ENCODE measurements around the gene MYEF2. TPM values are rescaled to one million over a fixed set of nuclear protein-coding genes. Genes with fewer than 3 reads are reported as not detected.

The MYEF2 gene
- total and polyA plus RNA-seq, 2 of the 13 experiments (the other 11 are each of a cell fraction or from before 2014, with no cell fraction given), result 10.3 to 10.5 TPM

DNA sequence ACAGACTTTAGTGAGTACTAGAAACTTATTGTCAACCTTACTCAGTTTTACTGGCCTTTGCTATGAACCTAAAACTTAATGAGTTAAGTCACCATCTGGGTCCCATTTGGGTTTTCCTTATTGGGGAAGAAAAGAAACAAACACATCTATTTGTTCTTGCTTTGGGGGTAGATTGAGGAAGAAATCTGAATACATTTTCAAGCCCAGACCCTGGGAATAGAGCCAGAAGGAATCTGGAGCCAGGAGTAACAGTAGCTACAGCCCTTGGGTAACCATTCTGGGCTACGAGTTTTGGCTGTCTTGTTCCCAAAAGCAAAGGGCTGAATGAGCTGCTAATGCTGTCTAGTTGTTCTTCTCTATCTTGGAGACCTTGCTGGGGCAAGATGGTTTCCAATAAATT is 44.5 kb upstream of the MYEF2 start:
- Histone ChIP-seq H3K4me1 (ENCODE audit: insufficient read depth, low read length) (no peaks in the 10 kb centered on the region), H3K79me2 (ENCODE audit: insufficient read depth, low read length) (no peaks in the 10 kb centered on the region), H3K9me3 (ENCODE audit: low read length) (no peaks in the 10 kb centered on the region), H3K9ac (ENCODE audit: insufficient read depth, low read depth, low read length) (no peak overlapping the region), H3K4me3 (replicated peaks in 1 of 3; ENCODE audit: insufficient read depth in 1 of 3, low read depth in 2 of 3, low read length in 3 of 3) (no peak overlapping the region), H3K27me3 (ENCODE audit: control insufficient read depth in 1 of 2, insufficient read depth in 2 of 2, low read length in 2 of 2) (no peaks in the 10 kb centered on the region), H4K20me1 (ENCODE audit: insufficient read depth, low read length) (no peaks in the 10 kb centered on the region), H3K36me3 (replicated peaks in 1 of 2; ENCODE audit: control insufficient read depth in 1 of 2, insufficient read depth in 2 of 2, low read length in 2 of 2) (no peaks in the 10 kb centered on the region), H3K27ac (ENCODE audit: extremely low read length, insufficient read depth, low read length) (no peak overlapping the region), H3K4me2 (ENCODE audit: low read depth, low read length) (no peak overlapping the region), H2AFZ (ENCODE audit: low read length) (no peak overlapping the region)
- WGBS (ENCODE audit: low lambda C conversion rate), result 0% methylated on average over 1 of the region's 1 CpG
- FAIRE-seq (no peak), DNase-seq (ENCODE audit: low spot score) (no peak), ATAC-seq (no peak)
- BruUV-seq (replicated peaks), result no TSS peak
- CTCF ChIA-PET (ENCODE audit: low intra/inter-chr PET ratio, low total read pairs), result no interaction called here
- intact Hi-C loops (cut with micrococcal nuclease; ENCODE audit: unreplicated experiment), result no loop called here
- POLR2A ChIA-PET, result no interaction called here
- in situ Hi-C loops (cut with HindIII; ENCODE audit: extremely low pct_ligation_motif_present, low pct_unique_long_range_greater_than_20kb), result no loop called here
- no peak for TF ChIP-seq ZNF207 (IDR thresholded peaks at IDR 0.05; ENCODE audit: borderline replicate concordance)
- TF ChIP-seq, protein P1, sequence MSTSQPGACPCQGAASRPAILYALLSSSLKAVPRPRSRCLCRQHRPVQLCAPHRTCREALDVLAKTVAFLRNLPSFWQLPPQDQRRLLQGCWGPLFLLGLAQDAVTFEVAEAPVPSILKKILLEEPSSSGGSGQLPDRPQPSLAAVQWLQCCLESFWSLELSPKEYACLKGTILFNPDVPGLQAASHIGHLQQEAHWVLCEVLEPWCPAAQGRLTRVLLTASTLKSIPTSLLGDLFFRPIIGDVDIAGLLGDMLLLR (CRISPR knock-in tag; IDR thresholded peaks at IDR 0.05), result no peak

DNA sequence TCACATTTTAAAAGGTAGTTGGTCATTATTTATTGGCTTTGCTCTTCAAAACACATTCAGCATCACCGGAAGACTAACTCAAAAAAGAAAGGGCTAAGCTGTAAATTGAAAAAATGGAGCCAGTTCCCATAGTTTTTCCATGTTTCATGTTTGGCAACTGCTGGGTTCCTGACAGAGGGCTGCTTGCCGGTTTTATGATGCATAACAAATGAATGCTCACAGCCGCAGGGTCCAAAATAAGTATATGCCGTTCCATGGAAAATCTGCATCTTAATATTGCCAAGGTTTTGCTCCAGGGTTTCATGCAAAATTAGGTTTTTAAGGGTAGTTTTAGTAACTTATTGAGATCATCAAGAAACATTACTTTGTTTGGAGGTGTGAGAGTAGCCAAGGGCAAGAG is 43.8 kb upstream of the MYEF2 start:
- no peak for FAIRE-seq
- DNase-seq (ENCODE audit: low spot score), result no peak
- no peaks in the 10 kb centered on the region for H3K79me2 ChIP-seq (ENCODE audit: insufficient read depth, low read length)
- H3K9me3 ChIP-seq (ENCODE audit: low read length), result no peaks in the 10 kb centered on the region
- H2AFZ ChIP-seq (ENCODE audit: low read length), result no peak overlapping the region
- CTCF ChIA-PET (ENCODE audit: low intra/inter-chr PET ratio, low total read pairs), result no interaction called here
- no peaks in the 10 kb centered on the region for H4K20me1 ChIP-seq (ENCODE audit: insufficient read depth, low read length)
- in situ Hi-C loops (cut with HindIII; ENCODE audit: extremely low pct_ligation_motif_present, low pct_unique_long_range_greater_than_20kb) (no loop called here), intact Hi-C loops (cut with micrococcal nuclease; ENCODE audit: unreplicated experiment) (no loop called here)
- H3K4me1 ChIP-seq (ENCODE audit: insufficient read depth, low read length), result no peaks in the 10 kb centered on the region
- H3K27me3 ChIP-seq (ENCODE audit: control insufficient read depth in 1 of 2, insufficient read depth in 2 of 2, low read length in 2 of 2), result no peaks in the 10 kb centered on the region
- H3K36me3 ChIP-seq (replicated peaks in 1 of 2; ENCODE audit: control insufficient read depth in 1 of 2, insufficient read depth in 2 of 2, low read length in 2 of 2), result no peaks in the 10 kb centered on the region
- POLR2A ChIA-PET, result no interaction called here
- no peak overlapping the region for H3K4me3 ChIP-seq (replicated peaks in 1 of 3; ENCODE audit: insufficient read depth in 1 of 3, low read depth in 2 of 3, low read length in 3 of 3)
- no peak overlapping the region for H3K9ac ChIP-seq (ENCODE audit: insufficient read depth, low read depth, low read length)
- ATAC-seq, result no peak
- WGBS (ENCODE audit: low lambda C conversion rate), result 49% methylated on average over 4 of the region's 4 CpGs
- H3K4me2 ChIP-seq (ENCODE audit: low read depth, low read length), result no peak overlapping the region
- BruUV-seq (replicated peaks), result no TSS peak
- H3K27ac ChIP-seq (ENCODE audit: extremely low read length, insufficient read depth, low read length), result no peak overlapping the region
- TF ChIP-seq, protein P2, sequence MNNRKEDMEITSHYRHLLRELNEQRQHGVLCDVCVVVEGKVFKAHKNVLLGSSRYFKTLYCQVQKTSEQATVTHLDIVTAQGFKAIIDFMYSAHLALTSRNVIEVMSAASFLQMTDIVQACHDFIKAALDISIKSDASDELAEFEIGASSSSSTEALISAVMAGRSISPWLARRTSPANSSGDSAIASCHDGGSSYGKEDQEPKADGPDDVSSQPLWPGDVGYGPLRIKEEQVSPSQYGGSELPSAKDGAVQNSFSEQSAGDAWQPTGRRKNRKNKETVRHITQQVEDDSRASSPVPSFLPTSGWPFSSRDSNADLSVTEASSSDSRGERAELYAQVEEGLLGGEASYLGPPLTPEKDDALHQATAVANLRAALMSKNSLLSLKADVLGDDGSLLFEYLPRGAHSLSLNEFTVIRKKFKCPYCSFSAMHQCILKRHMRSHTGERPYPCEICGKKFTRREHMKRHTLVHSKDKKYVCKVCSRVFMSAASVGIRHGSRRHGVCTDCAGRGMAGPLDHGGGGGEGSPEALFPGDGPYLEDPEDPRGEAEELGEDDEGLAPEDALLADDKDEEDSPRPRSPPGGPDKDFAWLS (CRISPR knock-in tag; IDR thresholded peaks at IDR 0.05; ENCODE audit: borderline replicate concordance), result no peak
- TF ChIP-seq ZNF749 (CRISPR knock-in tag; IDR thresholded peaks at IDR 0.05; ENCODE audit: borderline replicate concordance) (no peak), GABPB1 (CRISPR knock-in tag; IDR thresholded peaks at IDR 0.05) (no peak), ZNF24 (IDR thresholded peaks at IDR 0.05) (no peak), HNRNPH1 (optimal IDR thresholded peaks at IDR 0.05; ENCODE audit: low read depth, low read length) (no peak), IKZF4 (CRISPR knock-in tag; IDR thresholded peaks at IDR 0.05; ENCODE audit: borderline replicate concordance, low read depth, not compliant biosample characterization) (no peak), MXI1 (IDR thresholded peaks at IDR 0.05; ENCODE audit: borderline replicate concordance, low read depth, low read length) (no peak), ZFP1 (CRISPR knock-in tag; IDR thresholded peaks at IDR 0.05) (no peak), ZNF609 (CRISPR knock-in tag; IDR thresholded peaks at IDR 0.05; ENCODE audit: borderline replicate concordance) (no peak)
